Testis (tissue), 2 donors: ENCODE data around the gene MRPL4.

Source experiments
- POLR2A ChIP-seq: fragments of 450-650 bp; IDR thresholded peaks from one replicate; pipeline ENCODE4 v1.6.1; 2017; ENCODE audit warnings: antibody characterized with exemption, mild to moderate bottlenecking, moderate library complexity
- TF ChIP-seq, protein P1 (sequence below), 3 experiments: fragments of 450-650 bp in 2 of 3; fragments of 200-600 bp in 1 of 3; sonication (generic) in 1 of 3; IDR thresholded peaks; one replicate each; pipeline ENCODE4 v1.5.1; 2016 to 2019; ENCODE audit warnings: antibody characterized with exemption in 3 of 3, mild to moderate bottlenecking in 2 of 3, moderate library complexity in 1 of 3

DNA sequence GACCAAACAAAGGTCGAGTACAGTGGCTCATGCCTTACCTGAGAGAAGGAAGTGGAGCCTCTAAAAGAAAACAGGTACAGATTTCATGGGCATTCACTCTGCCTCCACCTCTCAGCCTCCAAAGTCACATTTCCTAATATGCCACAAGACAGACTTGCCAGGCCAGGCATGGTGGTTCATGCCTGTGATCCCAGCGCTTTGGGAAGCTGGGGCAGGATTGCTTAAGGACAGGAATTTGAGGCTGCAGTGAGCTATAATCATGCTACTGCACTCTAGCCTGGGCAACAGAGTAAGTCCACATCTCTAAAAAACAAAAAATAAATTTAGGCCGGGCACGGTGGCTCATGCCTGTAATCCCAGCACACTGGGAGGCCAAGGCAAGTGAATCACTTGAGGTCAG, 46.4 kb upstream of the MRPL4 start:
- TF ChIP-seq, protein P1, sequence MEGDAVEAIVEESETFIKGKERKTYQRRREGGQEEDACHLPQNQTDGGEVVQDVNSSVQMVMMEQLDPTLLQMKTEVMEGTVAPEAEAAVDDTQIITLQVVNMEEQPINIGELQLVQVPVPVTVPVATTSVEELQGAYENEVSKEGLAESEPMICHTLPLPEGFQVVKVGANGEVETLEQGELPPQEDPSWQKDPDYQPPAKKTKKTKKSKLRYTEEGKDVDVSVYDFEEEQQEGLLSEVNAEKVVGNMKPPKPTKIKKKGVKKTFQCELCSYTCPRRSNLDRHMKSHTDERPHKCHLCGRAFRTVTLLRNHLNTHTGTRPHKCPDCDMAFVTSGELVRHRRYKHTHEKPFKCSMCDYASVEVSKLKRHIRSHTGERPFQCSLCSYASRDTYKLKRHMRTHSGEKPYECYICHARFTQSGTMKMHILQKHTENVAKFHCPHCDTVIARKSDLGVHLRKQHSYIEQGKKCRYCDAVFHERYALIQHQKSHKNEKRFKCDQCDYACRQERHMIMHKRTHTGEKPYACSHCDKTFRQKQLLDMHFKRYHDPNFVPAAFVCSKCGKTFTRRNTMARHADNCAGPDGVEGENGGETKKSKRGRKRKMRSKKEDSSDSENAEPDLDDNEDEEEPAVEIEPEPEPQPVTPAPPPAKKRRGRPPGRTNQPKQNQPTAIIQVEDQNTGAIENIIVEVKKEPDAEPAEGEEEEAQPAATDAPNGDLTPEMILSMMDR (IDR thresholded peaks at IDR 0.05) = no peak
- no peak for TF ChIP-seq POLR2A
